B cell (primary cell): ENCODE measurements around the gene SORL1-AS1.
A peak's percentile ranks its signal among the peaks of the same experiment; 100 is the strongest.

Experiments
- ATAC-seq: fragments of 200-7000 bp; cut with Tn5 transposase; one replicate; pipeline ENCODE4 v1.10.0; 2021; ENCODE audit warnings: low read depth, mild to moderate bottlenecking, moderate number of reproducible peaks, moderate library complexity
- CTCF ChIA-PET: fragments of 350-600 bp; sonication (Branson Sonifier 250); formaldehyde crosslinking; loops from one replicate; lab custom pipeline; 2021; ENCODE audit warnings: antibody characterized with exemption, inconsistent platforms; lab: Charles Lee
- POLR2A ChIA-PET: fragments of 350-600 bp; sonication (Branson Sonifier 250); formaldehyde crosslinking; loops from one replicate; lab custom pipeline; 2021; ENCODE audit warnings: antibody characterized with exemption; lab: Charles Lee
- DNase-seq: peaks from one replicate; pipeline ENCODE4 v3.0.0; 2013
- H2AFZ ChIP-seq: 2 replicates; pipeline ENCODE4 v1.6.1; 2012; ENCODE audit warnings: mild to moderate bottlenecking, low read depth, low read length; ENCODE audit not compliant: insufficient read depth, poor library complexity, severe bottlenecking
- H3K27ac ChIP-seq, 2 donors: 1 replicate in 1 of 2; 2 replicates in 1 of 2; pipeline ENCODE4 v1.5.1; 2012 to 2013; ENCODE audit warnings: low read length in 2 of 2, mild to moderate bottlenecking in 2 of 2, moderate library complexity in 1 of 2
- H3K27me3 ChIP-seq, 4 experiments: fragments of 200-600 bp in 1 of 4; sonication (generic) in 1 of 4; replicated peaks in 1 of 4; 1 replicate in 2 of 4; 2 replicates in 2 of 4; pipeline versions ENCODE4 v1.6.1 to v1.7.0; 2013 to 2016; ENCODE audit warnings: low read length in 3 of 4, mild to moderate bottlenecking in 2 of 4, mixed read lengths in 1 of 4, moderate library complexity in 1 of 4; ENCODE audit not compliant: insufficient read depth in 4 of 4, control insufficient read depth in 3 of 4; ENCODE audit errors: control extremely low read depth in 1 of 4
- H3K36me3 ChIP-seq, 2 experiments: replicated peaks in 1 of 2; 1 replicate in 1 of 2; 2 replicates in 1 of 2; pipeline versions ENCODE4 v1.6.1 to v1.7.1; 2013; ENCODE audit warnings: low read length in 1 of 2; ENCODE audit not compliant: insufficient read depth in 2 of 2, control insufficient read depth in 1 of 2; ENCODE audit errors: control extremely low read depth in 1 of 2, extremely low read depth in 1 of 2
- H3K4me1 ChIP-seq, 2 donors: fragments of 200-600 bp in 1 of 2; sonication (generic) in 1 of 2; 1 replicate in 1 of 2; 2 replicates in 1 of 2; pipeline versions ENCODE4 v1.5.1 to v1.6.1; 2013 to 2017; ENCODE audit warnings: low read length in 2 of 2; ENCODE audit not compliant: control insufficient read depth in 2 of 2, insufficient read depth in 2 of 2
- H3K4me2 ChIP-seq: replicated peaks from 2 replicates; pipeline ENCODE3; 2012; ENCODE audit warnings: mild to moderate bottlenecking, low read depth, low read length; ENCODE audit not compliant: poor library complexity, severe bottlenecking
- H3K4me3 ChIP-seq, 5 experiments: fragments of 200-600 bp in 1 of 5; sonication (generic) in 1 of 5; 1 replicate in 3 of 5; 2 replicates in 2 of 5; pipeline versions ENCODE4 v1.5.1 to v1.7.0; 2011 to 2016; ENCODE audit warnings: low read length in 4 of 5, mild to moderate bottlenecking in 4 of 5, low read depth in 2 of 5, control low read depth in 1 of 5, moderate library complexity in 1 of 5; ENCODE audit not compliant: insufficient read depth in 1 of 5; ENCODE audit errors: control extremely low read depth in 1 of 5, extremely low read depth in 1 of 5
- H3K79me2 ChIP-seq: fragments of 200-600 bp; sonication (generic); one replicate; pipeline ENCODE4 v1.6.0; 2016; ENCODE audit warnings: low read length; ENCODE audit not compliant: control insufficient read depth, insufficient read depth
- H3K9ac ChIP-seq: fragments of 200-600 bp; sonication (generic); 2 replicates; pipeline ENCODE4 v1.6.1; 2017; ENCODE audit warnings: mild to moderate bottlenecking, low read length, moderate library complexity
- H3K9me3 ChIP-seq, 3 donors: one replicate each; pipeline versions ENCODE4 v1.6.1 to v1.7.1; 2013; ENCODE audit warnings: low read length in 2 of 3; ENCODE audit not compliant: control insufficient read depth in 2 of 3, insufficient read depth in 1 of 3; ENCODE audit errors: control extremely low read depth in 1 of 3
- H4K20me1 ChIP-seq: 2 replicates; pipeline ENCODE4 v1.6.0; 2012; ENCODE audit warnings: mild to moderate bottlenecking, low read length; ENCODE audit not compliant: insufficient read depth, control insufficient read depth, poor library complexity, severe bottlenecking
- H3K27ac Mint-ChIP-seq: one replicate; pipeline ENCODE4 v1.8.0; 2021; ENCODE audit warnings: mixed read lengths
- H3K27me3 Mint-ChIP-seq: one replicate; pipeline ENCODE4 v1.8.0; 2021; ENCODE audit warnings: mixed read lengths
- H3K4me1 Mint-ChIP-seq: one replicate; pipeline ENCODE4 v1.8.0; 2021; ENCODE audit warnings: mixed read lengths
- H3K4me3 Mint-ChIP-seq: one replicate; pipeline ENCODE4 v1.8.0; 2021; ENCODE audit warnings: mixed read lengths
- H3K9me3 Mint-ChIP-seq: one replicate; pipeline ENCODE4 v1.8.0; 2022; ENCODE audit warnings: mixed read lengths; ENCODE audit not compliant: insufficient read depth
- EZH2 ChIP-seq: IDR thresholded peaks from 2 replicates; pipeline ENCODE4 v1.6.1; 2012; ENCODE audit warnings: borderline replicate concordance, low read depth, mild to moderate bottlenecking, moderate library complexity, low read length; ENCODE audit not compliant: insufficient read depth, poor library complexity, severe bottlenecking
- WGBS: methylation state at CpG from one replicate; pipeline ENCODE4 v1.1.5; 2013; ENCODE audit warnings: missing lambda C conversion rate; ENCODE audit not compliant: insufficient coverage; 5-methylcytosine and 5-hydroxymethylcytosine counted together
- intact Hi-C: fragments of 100-400 bp; cut with micrococcal nuclease; formaldehyde crosslinking; loops from one replicate; pipeline ENCODE4 v1.10.0; 2022
- TF ChIP-seq, protein P1 (sequence below): fragments of 200-600 bp; IDR thresholded peaks from one replicate; pipeline ENCODE4 v1.8.0; 2022; ENCODE audit warnings: antibody characterized with exemption, mild to moderate bottlenecking

Gene SORL1-AS1

DNA sequence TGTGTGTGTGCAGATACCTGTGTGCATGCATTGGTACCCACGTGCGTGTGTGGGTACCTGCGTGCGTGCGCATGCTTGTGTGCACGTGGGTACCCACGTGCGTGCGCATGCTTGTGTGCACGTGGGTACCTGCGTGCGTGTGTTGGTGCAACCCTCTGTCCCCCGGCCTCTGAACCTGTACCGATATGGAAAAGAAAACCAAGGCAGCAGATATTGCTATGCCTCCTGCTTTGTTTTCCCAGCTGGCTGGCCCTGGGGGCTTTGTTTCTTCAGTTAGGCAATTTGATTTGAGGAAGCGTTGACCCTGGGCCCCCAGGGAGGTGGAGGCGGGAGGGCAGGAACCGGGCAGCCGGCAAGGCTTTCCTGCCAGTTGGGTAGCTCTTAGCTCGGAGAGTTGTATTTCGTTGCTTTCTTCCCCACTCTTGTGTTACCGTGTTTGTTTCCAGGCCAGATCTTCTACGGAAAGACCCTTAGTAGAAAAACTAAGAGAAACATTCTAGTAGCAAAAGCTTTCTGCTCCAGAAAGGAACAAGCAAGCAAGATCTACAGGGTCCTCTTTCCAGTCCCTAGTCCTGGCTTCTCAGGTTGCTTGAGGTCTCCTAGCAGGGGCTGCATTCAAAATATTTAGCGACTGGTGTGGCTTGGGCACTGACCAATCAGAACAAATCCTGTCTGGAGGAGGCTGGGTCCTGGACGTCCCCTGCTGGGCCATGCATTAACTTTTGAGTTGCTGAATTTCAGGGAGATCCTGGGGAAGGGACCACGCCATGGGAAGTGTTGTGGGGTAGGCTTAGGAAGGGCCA lies 26.3 kb upstream of the SORL1-AS1 start:
- ATAC-seq (no peak), DNase-seq (peak; percentile 20)
- intact Hi-C loops: no loop called here
- H3K4me3 Mint-ChIP-seq: peak overlapping the region; percentile 7
- Histone ChIP-seq H3K27ac (no peak overlapping the region), H3K9me3 (no peaks in the 10 kb centered on the region), H2AFZ (no peak overlapping the region), H4K20me1 (no peaks in the 10 kb centered on the region), H3K4me2 (peak overlapping the region; percentile 54), H3K27me3 (no peaks in the 10 kb centered on the region), H3K9ac (no peak overlapping the region), H3K36me3 (peaks cover 0 to 14% of the 10 kb centered on the region in 2 experiments), H3K4me1 (peaks cover 40 to 45% of the 10 kb centered on the region in 2 donors), H3K4me3 (no peak overlapping the region), H3K79me2 (peaks cover 19% of the 10 kb centered on the region)
- no peak for TF ChIP-seq EZH2
- TF ChIP-seq, protein P1, sequence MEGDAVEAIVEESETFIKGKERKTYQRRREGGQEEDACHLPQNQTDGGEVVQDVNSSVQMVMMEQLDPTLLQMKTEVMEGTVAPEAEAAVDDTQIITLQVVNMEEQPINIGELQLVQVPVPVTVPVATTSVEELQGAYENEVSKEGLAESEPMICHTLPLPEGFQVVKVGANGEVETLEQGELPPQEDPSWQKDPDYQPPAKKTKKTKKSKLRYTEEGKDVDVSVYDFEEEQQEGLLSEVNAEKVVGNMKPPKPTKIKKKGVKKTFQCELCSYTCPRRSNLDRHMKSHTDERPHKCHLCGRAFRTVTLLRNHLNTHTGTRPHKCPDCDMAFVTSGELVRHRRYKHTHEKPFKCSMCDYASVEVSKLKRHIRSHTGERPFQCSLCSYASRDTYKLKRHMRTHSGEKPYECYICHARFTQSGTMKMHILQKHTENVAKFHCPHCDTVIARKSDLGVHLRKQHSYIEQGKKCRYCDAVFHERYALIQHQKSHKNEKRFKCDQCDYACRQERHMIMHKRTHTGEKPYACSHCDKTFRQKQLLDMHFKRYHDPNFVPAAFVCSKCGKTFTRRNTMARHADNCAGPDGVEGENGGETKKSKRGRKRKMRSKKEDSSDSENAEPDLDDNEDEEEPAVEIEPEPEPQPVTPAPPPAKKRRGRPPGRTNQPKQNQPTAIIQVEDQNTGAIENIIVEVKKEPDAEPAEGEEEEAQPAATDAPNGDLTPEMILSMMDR: no peak
- H3K4me1 Mint-ChIP-seq: peaks cover 59% of the 10 kb centered on the region
- ChIA-PET CTCF (interaction anchor here (1.2 kb wide), 1 partner anchor 14 kb away, joined by 3 read pairs; no protein-coding TSS in a partner anchor), POLR2A (no interaction called here)
- no peak overlapping the region for H3K27ac Mint-ChIP-seq
- no peaks in the 10 kb centered on the region for H3K9me3 Mint-ChIP-seq
- H3K27me3 Mint-ChIP-seq: no peaks in the 10 kb centered on the region
- 45% methylated on average over 22 of the region's 25 CpGs for WGBS

DNA sequence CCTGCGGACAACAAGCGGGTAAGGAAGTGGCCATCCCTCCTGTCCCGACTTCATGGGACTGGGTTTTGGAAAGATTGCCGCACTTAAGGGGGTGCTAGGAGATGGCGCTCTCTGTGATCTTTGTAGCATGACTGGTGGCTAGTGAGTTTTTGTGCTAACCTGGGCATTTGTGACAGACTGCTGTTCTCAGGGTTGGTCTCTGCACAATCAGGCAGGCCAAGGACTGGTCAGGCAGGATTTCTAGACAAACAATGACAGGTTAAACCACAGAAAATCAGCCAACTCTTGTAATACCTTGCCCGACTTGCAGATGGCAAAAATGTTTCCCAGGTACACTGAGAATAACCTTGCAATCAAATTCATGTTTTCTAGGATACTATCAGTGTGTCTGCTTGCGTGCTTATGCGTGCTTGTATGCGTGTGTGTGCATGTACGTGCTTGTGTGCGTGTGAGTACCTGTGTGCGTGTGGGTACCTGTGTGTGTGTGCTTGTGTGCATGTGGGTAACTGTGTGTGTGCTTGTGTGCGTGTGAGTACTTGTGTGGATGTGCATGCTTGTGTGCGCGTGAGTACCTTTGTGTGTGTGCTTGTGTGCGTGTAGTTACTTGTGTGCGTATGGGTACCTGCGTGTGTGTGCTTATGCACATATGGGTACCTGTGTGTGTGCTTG lies 25.6 kb upstream of the SORL1-AS1 start:
- Mint-ChIP-seq H3K4me1 (peaks cover 52% of the 10 kb centered on the region), H3K4me3 (peak overlapping the region; percentile 7), H3K27me3 (no peaks in the 10 kb centered on the region), H3K27ac (no peak overlapping the region), H3K9me3 (no peaks in the 10 kb centered on the region)
- Histone ChIP-seq H3K4me1 (peaks cover 33 to 37% of the 10 kb centered on the region in 2 donors), H3K27ac (no peak overlapping the region), H3K9me3 (no peaks in the 10 kb centered on the region), H3K9ac (no peak overlapping the region), H2AFZ (no peak overlapping the region), H3K79me2 (peaks cover 24% of the 10 kb centered on the region), H4K20me1 (no peaks in the 10 kb centered on the region), H3K4me2 (peak overlapping the region; percentile 54), H3K4me3 (no peak overlapping the region), H3K36me3 (peaks cover 0 to 14% of the 10 kb centered on the region in 2 experiments), H3K27me3 (no peaks in the 10 kb centered on the region)
- no peak for DNase-seq
- 99% methylated on average over 17 of the region's 18 CpGs for whole genome bisulfite sequencing
- TF ChIP-seq, protein P1: no peak
- no peak for TF ChIP-seq EZH2
- POLR2A ChIA-PET: no interaction called here
- intact Hi-C loops: no loop called here
- no peak for ATAC-seq
- CTCF ChIA-PET: no interaction called here
